Left lobe of liver (tissue), 2 donors: ENCODE data around the gene DENND4A. TPM values are rescaled to one million over a fixed set of nuclear protein-coding genes. Genes with fewer than 3 reads are reported as not detected.

Experiments
- ATAC-seq: fragments of 200-7000 bp; cut with Tn5 transposase; one replicate; pipeline ENCODE4 v1.9.1; 2020; ENCODE audit warnings: mild to moderate bottlenecking, moderate library complexity
- DNase-seq: peaks from one replicate; pipeline ENCODE4 v3.0.0-alpha.2; 2020; ENCODE audit warnings: low spot score
- total RNA-seq: library from RNA; stranded (reverse); gene quantifications from one replicate; pipeline ENCODE4 v1.2.1, GENCODE V29; 2021
- donor health status: DM: no; HTN: no; CAD: no; lungs with moderate emphysema.
- donor health status: DM: no; HTN: yes; CAD: no.

The DENND4A gene
- total RNA-seq, 1 donor from 2014 or later: 10.7 TPM

DNA sequence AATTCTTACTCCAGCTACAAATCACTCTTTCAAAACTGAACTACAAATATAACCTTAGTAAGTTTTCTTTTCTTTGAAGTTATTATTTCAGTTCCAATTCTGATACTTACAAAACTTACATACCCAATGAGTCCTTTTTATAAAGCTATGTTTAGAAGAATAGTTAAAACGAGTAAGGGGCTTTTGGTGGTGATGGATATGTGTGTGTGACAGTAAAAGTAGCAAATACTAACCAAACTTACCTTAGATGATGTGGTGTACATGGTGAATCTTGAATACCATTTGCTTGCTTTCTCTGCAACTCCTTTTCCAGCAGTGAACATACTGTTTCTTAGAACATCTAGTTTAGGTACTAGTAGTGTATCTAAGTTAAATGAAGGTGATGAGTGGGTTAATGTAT, 101.9 kb downstream of the DENND4A start:
- no peak for ATAC-seq
- DNase-seq: no peak

DNA sequence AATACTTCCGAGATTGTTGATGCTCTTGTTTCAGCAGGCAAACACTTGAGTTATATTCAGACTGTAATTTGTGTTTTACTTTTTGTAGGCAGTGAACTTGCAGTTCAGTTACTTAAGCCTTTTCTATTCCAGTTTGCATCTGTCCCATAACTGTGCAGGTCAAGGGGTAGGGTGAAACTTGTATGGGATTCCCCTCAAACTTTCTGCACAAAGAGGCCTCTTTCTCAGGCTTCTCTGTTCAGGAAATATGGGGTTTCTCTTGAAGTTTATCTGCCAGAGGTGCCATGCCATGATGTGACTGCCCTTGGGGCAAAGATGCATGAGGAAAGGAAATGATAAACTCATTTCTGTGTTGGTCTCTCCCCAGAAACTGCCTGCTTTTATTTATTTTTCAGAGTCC, 103.6 kb downstream of the DENND4A start:
- no peak for DNase-seq
- no peak for ATAC-seq

DNA sequence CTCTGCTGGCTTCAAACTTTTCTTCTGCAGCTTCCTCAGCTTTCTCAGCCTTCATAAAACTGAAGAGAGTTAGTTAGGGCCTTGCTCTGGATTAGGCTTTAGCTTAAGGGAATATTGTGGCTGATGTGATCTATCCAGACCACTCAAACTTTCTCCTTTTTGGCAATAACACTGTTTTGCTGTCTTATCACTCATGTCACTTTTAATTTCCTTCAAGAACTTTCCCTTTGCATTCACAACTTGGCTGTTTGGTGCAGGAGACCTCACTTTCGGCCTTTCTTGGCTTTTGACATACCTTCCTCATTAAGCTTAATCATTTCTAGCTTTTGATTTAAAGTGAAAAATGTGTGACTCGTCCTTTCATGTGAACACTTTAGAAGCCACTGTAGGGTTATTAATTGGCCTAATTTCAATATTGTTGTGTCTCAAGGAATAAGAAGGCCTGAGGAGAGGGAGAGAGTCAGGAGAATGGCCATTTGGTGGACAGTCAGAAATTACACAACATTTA, 109.6 kb downstream of the DENND4A start:
- no peak for DNase-seq
- no peak for ATAC-seq

DNA sequence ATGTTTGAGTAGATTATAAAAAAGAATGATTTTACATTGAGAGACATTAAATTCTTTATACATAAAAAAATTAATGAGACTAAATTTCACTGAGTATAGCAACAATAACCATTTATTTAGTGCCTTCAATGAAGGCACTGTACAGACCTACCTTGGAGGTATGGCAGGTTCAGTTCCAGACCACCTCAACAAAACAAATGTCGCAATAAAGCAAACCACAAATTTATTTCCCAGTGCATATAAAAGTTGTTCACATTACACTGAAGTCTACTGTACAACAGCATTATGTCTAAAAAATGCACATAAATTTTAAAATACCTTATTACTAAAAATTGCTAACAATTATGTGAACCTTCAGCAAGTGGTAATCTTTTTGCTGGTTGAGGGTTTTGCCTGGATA, 111.5 kb downstream of the DENND4A start:
- no peak for ATAC-seq
- DNase-seq: no peak

DNA sequence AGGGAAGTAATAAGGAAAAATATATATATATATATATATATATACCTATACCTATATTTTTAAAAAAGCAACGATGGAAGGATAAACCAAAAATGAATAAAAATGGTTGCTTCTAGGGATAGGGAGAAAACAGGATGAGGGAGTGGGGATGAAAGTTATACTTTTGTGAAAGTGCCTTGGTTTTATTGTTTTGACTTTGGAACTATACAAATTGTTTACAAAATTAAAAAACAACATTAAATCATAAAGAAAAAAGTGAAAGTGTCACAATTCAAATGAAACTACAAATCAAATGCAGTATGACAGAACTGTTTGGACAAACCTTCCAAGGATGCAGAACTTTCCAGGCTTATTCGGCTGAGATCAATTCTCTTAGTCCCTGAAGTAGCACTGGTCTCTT, 116.0 kb downstream of the DENND4A start:
- no peak for ATAC-seq
- DNase-seq: no peak

DNA sequence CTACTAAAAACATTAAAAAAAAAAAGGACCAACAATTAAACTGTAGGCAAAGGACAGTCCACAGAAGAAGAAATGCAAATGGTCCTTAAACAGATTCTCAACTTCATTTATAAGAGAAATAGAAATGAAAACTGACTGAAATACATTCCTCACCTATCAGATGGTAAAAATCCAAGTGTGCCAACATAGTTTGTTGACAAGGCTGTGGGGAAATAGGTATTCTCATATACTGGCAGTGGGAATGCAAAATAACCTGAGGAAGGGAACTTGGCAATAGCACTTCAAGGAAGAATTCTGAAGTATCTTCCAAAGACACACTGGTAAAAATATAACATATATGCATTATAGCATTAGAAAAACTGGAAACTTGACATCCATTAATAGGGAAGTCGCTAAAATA, 116.5 kb downstream of the DENND4A start:
- ATAC-seq: no peak
- no peak for DNase-seq

DNA sequence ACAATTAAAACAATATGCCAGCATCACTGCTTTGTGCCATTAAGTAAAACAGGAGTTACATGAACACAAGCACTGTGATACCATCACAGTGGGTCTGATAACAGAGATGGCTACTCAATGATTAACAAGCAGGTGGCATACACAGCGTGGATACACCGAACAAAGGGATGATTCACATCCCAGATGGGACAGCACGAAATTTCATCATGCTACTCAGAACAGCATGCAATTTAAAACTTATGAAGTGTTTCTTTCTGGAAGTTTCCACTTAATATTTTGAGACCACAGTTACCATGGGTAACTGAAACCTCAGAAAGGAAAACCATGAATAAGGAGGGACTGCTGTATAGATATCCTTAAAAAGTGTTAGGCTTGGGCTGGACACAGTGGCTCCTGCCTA, 125.8 kb downstream of the DENND4A start:
- no peak for DNase-seq

DNA sequence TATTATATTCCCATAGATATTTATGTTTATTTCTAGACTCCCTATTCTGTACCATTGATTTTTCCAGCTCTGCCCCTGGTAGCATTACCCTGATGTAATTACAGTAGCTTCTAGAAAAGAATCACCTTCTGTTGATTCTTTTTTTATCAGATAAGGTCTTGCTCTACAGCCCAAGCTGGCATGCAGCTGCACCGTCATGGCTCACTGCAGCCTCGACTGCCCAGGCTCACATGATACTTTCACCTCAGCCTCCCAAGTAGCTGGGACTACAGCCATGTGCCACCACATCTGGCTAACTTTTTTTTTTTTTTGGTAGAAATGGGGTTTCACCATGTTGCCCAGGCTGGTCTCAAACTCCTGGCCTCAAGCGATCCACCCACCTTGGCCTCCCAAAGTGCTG, 128.6 kb downstream of the DENND4A start:
- no peak for ATAC-seq
- DNase-seq: no peak

More for the DNA sequence above, 125.8 kb downstream of the DENND4A start:
- no peak for ATAC-seq

DNA sequence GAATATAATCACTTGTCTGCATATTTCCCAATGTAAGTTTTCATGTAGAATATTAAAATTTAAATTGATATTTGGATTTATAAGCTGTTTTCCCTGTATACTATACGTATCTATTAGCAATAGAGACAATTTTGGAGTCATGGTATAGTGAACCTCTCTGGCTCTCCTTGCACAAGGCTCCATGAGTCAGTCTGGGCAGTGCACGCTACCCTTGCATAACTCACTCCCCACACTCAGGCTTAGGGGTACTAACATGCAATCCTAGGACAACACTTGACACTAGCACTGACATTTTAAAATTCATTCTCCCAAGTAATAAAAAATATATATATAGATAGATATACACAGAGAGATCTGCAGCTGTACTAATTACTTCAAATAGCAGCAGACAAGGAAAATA, 131.2 kb downstream of the DENND4A start:
- DNase-seq: no peak

DNA sequence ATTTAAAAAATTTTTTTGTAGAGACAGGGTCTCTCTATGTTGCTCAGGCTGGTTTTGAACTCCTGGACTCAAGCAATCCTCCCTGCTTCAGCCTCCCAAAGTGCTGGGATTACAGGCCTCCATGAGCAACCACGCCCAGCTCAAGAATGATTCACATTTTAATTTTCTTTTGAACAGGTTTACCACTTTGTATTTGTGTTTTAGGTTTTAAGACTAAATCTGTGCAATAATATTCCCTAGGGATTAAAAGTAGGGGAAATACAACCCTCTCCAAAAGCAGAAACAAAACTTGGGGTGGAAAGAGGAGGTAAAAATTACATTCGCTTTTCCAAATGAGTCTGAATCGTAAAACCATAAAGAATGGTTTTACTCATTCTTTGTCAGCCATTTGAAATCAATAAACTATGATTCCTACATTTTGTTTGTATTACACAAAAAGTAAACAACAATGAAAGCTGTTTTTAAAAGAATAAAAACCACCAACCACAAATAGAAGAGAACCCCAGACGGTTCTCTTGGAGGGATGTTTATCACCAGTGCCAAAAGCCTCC, 132.5 kb downstream of the DENND4A start:
- DNase-seq (no peak), ATAC-seq (no peak)

More for the DNA sequence above, 131.2 kb downstream of the DENND4A start:
- ATAC-seq: no peak

DNA sequence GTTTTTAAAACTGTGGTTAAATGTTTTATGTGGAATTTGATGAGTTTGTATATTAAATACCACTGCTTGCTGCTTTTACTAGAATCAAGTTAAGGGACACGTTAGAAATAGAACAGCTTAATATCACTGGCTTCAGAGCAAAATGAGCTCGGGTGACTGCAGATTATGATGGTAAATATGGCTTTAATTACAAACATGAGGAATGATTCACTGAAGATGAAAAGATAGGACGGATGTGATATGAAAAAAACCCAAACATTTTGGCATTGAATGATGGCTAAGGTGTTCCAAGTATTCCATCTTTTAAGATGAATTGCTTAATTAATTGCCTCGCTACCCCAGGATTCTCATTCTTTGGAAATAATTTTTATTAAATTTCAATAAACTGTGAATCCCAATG, 136.6 kb downstream of the DENND4A start:
- DNase-seq (no peak), ATAC-seq (no peak)

DNA sequence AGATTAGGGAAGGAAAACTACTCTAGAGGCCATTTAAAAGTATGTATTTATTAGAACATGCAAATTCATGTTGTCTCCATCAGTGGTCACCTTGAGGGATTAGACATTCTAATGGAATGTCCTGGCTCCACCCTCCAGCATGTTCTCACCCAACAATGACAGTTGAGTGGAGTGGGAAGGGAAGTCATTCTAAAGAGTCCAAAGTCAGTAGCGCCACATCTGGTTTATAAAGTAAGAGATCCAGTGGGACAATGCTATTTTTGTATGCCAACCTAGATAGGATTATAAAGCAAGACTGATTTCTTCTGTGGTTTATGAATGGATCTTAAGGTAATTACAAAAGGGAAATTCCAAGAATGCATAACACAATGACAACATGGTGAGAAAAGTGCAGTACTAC, 137.1 kb downstream of the DENND4A start:
- DNase-seq (no peak), ATAC-seq (no peak)

DNA sequence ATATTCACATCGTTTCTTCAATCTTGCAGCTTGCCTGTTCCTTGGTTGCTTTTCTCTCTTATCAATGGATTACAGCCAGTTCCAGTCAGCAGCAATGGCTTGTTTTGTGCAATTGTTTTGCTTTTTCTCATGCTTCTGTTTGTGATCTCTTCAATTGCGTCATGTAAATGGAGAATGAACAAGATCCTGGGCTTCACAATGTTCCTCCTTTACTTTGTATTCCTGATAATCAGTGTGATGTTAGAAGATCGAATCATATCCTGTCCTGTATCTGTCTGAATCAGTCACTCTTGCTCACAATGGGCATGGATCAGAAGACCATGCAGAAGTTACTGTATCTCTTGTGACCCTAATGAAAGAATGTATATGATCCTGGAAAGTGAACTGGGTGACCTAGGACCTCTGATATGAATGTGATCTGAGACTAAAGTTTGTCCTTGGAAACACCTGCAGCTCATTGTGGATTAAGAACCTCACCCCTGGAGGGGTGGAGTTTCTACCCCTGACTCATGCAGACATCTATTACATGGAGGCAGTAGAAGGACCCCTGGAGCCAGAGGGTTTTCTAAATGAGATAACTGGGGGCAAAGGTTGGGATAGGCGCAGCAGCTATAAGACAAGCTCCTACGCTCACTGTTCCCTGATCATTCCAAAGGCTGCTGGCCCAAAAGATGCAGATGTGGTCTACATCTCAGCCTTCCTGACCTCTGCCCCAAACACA, 138.1 kb downstream of the DENND4A start:
- DNase-seq: no peak
- no peak for ATAC-seq

DNA sequence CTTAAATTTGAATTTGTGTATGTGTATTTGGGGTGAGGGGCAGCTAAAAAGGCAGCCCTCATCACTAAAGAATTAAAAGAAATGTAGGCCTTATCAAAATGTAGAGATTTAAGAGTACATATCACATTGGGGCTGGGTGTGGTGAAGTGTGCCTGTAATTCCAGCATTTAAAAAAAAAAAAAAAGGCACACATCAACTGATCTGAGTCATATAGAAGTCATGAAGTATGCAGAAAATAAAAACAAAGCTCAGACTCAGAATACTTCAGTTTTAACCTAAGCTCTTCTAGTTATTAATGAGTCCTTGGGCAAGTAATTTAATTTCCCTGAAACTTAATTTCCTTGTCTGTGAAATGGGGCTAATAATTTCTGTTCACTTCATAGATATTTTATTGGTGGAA, 138.8 kb downstream of the DENND4A start:
- DNase-seq: no peak
- ATAC-seq: no peak

DNA sequence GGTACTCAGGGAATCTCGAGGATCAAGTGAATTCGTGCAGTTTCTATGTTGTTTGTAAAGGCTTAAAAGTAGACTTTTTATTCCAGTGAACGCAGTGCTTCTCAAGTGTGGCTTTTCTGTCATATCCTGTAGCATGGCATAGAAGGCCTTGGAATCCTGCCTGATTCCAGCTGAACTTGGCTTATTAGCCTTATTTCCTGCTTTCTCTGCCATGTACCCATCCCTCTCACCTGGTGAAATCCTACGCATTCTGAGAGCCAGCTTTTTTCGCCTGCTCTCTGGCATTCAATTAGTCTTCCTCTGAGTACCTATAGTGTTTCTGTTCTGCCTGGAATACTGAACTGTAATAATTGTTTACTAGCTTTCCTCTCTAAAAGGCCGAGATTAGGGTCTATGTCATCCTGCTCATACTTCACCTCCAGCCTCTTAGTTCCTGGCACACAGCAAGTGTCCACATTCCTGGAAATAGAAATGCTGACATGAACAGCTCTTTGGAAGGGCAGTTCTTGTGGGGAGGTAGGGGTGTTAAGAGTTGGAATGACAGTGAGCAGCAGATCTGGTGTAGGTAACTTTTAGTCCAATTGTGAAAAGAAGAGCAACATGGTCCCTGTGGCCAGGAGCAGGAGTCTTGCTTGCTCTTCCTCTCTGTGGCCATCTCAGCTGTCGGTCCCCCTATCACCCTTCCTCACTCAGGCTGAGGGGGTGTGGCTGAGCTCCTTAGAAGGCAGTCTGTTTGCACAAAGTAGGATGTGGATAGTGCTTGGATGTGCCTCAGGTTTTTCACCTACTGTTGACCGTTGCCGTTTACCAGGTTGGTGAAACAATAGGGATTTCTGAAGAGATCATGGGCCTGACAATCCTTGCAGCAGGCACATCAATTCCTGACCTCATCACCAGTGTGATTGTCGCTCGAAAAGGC, 140.0 kb downstream of the DENND4A start:
- DNase-seq (no peak), ATAC-seq (no peak)

DNA sequence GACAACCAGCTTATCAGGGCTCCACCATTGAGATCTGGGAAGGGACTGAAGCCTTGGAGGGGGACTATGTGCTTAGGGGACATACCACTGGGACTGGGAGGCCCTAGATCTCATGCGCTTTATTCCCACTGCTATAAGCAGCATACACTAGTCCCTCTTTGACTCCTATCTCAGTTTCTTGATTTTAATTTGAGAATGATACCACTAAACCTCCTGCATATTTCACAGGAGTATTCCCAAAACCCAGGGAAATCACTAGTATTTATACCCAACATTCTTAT, 141.1 kb downstream of the DENND4A start:
- ATAC-seq (no peak), DNase-seq (no peak)

DNA sequence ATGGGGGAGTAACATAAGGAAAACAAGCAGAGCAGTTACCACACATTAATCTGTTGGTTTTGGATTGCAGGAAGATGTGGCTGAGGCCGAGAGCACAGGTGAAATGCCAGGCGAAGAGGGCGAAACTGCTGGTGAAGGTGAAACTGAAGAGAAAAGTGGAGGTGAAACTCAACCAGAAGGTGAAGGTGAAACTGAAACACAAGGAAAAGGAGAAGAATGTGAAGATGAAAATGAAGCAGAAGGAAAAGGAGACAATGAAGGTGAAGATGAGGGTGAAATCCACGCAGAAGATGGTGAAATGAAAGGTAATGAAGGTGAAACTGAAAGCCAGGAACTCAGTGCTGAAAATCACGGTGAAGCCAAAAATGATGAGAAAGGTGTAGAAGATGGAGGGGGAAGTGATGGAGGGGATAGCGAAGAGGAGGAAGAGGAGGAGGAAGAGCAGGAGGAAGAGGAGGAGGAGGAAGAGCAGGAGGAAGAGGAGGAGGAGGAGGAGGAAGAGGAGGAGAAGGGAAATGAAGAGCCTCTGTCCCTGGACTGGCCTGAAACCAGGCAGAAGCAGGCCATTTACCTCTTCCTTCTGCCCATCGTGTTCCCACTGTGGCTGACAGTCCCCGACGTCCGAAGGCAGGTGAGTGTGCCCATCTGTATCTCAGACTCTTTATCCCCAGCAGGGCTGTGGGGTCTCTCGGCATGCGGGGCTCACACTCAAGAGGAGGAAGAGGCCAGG, 141.6 kb downstream of the DENND4A start:
- no peak for DNase-seq
- ATAC-seq: no peak

DNA sequence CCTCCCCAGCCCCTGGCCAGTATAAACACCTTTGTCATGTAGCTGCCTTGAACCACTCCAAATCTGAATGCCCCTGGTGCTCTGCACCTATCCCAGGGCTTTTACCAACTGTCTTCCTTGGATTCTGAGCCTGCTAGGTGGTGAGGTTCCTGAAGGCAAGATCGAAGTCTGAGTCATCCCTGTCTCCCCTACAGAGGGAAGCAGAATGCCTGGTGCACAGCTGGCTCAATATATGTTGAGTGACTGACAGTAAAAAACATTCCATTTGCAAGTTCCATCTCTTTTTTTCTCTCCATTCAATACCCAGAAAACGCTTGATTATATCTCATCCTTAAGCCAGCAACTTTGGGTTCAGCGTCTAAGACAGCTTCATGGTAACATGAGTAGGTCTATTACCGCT, 145.6 kb downstream of the DENND4A start:
- DNase-seq: no peak
- ATAC-seq: no peak

DNA sequence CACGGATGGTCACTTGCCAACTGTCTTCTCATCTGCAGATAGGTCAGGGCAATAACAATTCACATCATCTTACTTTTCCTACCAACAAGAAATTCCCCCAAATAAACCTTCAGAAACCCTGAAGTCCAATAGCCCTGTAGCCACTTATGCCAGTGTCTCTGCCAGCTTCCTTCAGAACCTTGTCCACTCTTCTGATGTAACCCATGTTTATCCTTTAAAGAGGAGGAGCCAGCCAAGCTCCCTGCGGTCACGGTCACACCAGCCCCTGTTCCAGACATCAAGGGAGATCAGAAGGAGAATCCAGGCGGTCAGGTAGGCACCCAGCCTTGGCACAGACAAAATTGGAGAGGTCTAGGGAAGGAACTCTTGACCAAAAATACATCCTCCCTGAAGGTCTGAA, 146.7 kb downstream of the DENND4A start:
- ATAC-seq: peak; percentile 63
- no peak for DNase-seq

DNA sequence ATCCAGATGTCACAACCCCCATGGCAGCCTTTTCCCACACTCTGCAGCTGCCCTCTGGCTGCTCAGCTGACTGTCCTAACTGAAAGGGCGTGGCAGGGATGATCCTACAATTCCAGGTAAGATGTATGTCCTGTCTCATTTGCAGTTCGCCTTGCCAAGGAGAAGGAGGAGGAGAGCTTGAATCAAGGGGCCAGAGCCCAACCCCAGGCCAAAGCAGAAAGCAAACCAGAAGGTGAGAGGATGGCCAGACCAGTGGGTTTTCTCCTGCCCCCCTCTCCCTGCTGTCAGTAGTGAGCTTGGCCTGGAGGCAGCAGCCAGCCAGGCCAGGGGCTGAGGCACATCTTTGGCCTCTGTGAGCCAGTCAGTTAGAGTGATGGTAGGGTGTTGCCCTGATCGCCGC, 147.8 kb downstream of the DENND4A start:
- DNase-seq (no peak), ATAC-seq (no peak)

DNA sequence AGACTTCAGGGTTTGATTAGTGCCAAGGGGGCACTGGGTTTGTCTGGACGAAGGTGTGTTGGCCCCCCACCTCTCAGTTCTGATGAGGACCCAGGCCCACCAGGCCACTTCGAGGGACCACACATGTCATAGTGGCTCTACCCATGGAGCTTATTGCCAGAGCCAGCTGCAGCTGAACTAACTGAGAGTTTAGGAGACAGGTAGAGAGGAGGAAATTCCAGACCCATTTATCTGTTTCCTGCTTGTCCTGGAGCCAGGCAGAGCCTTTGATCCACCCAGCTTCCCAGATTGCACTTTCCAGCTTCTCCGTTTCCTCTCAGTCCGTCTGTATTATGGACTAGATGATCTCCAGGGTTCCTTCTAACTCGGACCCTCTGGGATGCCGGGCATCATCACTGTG, 149.5 kb downstream of the DENND4A start:
- DNase-seq (no peak), ATAC-seq (no peak)
